Esophagus squamous epithelium (tissue), 4 donors: ENCODE results near the gene PTPRD.

ENCODE experiments used
- POLR2A ChIP-seq, 4 donors: fragments of 450-650 bp; IDR thresholded peaks; one replicate each; pipeline ENCODE4 v1.6.1; 2017; ENCODE audit warnings: antibody characterized with exemption in 4 of 4, mild to moderate bottlenecking in 4 of 4, moderate library complexity in 3 of 4
- TF ChIP-seq, protein P1 (sequence below), 6 experiments: fragments of 450-650 bp in 4 of 6; fragments of 200-600 bp in 2 of 6; sonication (generic) in 2 of 6; IDR thresholded peaks; one replicate each; pipeline ENCODE4 v1.5.1; 2016 to 2019; ENCODE audit warnings: antibody characterized with exemption in 6 of 6, mild to moderate bottlenecking in 4 of 6, moderate library complexity in 4 of 6

DNA sequence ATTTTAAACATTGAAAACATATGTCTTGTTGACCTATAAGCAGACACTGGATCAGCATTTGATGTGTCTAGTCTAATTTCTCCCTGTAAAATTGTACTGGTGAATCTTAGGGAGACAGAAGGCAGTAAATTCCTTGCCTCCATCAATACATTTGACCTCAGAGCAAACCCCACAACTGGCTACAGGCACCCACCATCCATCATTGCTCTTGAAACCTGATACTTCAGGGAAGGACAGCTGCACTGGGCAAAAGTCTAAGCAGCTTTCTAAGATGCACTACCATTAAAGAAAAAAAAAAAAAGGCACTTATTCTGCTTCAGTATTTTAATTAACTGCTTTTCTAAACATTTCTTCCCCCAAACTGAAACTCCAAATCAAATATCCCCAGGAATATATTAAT, 1761.9 kb downstream of the PTPRD start:
- TF ChIP-seq, protein P1, sequence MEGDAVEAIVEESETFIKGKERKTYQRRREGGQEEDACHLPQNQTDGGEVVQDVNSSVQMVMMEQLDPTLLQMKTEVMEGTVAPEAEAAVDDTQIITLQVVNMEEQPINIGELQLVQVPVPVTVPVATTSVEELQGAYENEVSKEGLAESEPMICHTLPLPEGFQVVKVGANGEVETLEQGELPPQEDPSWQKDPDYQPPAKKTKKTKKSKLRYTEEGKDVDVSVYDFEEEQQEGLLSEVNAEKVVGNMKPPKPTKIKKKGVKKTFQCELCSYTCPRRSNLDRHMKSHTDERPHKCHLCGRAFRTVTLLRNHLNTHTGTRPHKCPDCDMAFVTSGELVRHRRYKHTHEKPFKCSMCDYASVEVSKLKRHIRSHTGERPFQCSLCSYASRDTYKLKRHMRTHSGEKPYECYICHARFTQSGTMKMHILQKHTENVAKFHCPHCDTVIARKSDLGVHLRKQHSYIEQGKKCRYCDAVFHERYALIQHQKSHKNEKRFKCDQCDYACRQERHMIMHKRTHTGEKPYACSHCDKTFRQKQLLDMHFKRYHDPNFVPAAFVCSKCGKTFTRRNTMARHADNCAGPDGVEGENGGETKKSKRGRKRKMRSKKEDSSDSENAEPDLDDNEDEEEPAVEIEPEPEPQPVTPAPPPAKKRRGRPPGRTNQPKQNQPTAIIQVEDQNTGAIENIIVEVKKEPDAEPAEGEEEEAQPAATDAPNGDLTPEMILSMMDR (IDR thresholded peaks at IDR 0.05) = no peak
- TF ChIP-seq POLR2A (IDR thresholded peaks at IDR 0.05) = no peak
